Smooth muscle cell of bladder (primary cell): ENCODE results near the gene GPR22. TPM values are rescaled to one million over a fixed set of nuclear protein-coding genes. Genes with fewer than 3 reads are reported as not detected.

Experiments
- total RNA-seq: library from RNA; depleted of rRNA; stranded (reverse); fragments of >200 nt; gene quantifications from 2 replicates; pipeline ENCODE4 v1.2.3, GENCODE V29; 2014

Gene GPR22
- not detected in 2 replicates for total RNA-seq

GRCh38 chr7:107469929-107470328 lies at the start of gene GPR22:
TSS of gene GPR22 (plus strand) at chr7:107470057. CDS start at chr7:107474061, 4,004 bp downstream.

Other genes with a start within 250 kb of the GPR22 start
- gene COG5, start 93.9 kb downstream of the GPR22 start, total RNA-seq: 25.6 and 28.8 TPM in 2 replicates
- gene DUS4L, start 93.9 kb downstream of the GPR22 start, total RNA-seq: 4.4 and 5.1 TPM in 2 replicates
- gene BCAP29, start 110.2 kb downstream of the GPR22 start, total RNA-seq: 27.3 and 30.2 TPM in 2 replicates
- gene SLC26A4, start 190.8 kb downstream of the GPR22 start, total RNA-seq: 0.28 and 0.65 TPM in 2 replicates